Stomach (tissue), 4 donors: ENCODE measurements around the gene MYL11.

Experiments
- EP300 ChIP-seq: sonication (generic); formaldehyde crosslinking; IDR thresholded peaks from one replicate; pipeline ENCODE4 v1.6.1; 2017; ENCODE audit warnings: antibody characterized with exemption
- POLR2A ChIP-seq, 4 donors: fragments of 450-650 bp; IDR thresholded peaks; one replicate each; pipeline ENCODE4 v1.6.1; 2016; ENCODE audit warnings: antibody characterized with exemption in 4 of 4, control low read depth in 2 of 4, mild to moderate bottlenecking in 1 of 4, moderate library complexity in 1 of 4
- POLR2AphosphoS5 ChIP-seq, 3 donors: sonication (generic); formaldehyde crosslinking; IDR thresholded peaks; one replicate each; pipeline ENCODE4 v1.6.1; 2016; ENCODE audit warnings: antibody characterized with exemption in 3 of 3
- TF ChIP-seq, protein P1 (sequence below), 7 experiments: fragments of 450-650 bp in 4 of 7; fragments of 200-600 bp in 3 of 7; sonication (generic) in 3 of 7; IDR thresholded peaks; one replicate each; pipeline ENCODE4 v1.5.1; 2016 to 2019; ENCODE audit warnings: antibody characterized with exemption in 7 of 7, control low read depth in 2 of 7, mild to moderate bottlenecking in 1 of 7

DNA sequence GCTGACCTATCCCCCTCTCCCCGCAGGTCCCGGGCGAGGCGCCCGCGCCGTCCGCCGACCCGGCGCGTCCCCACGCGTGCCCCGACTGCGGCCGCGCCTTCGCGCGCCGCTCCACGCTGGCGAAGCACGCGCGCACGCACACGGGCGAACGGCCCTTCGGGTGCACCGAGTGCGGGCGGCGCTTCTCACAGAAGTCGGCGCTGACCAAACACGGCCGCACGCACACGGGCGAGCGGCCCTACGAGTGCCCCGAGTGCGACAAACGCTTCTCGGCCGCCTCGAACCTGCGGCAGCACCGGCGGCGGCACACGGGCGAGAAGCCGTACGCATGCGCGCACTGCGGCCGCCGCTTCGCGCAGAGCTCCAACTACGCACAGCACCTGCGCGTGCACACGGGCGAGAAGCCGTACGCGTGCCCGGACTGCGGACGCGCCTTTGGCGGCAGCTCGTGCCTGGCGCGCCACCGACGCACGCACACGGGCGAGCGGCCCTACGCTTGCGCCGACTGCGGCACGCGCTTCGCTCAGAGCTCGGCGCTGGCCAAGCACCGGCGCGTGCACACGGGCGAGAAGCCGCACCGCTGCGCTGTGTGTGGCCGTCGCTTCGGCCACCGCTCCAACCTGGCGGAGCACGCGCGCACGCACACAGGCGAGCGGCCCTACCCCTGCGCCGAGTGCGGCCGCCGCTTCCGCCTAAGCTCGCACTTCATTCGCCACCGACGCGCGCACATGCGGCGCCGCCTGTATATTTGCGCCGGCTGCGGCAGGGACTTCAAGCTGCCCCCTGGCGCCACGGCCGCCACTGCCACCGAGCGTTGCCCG, 43.1 kb downstream of the MYL11 start:
- TF ChIP-seq, protein P1, sequence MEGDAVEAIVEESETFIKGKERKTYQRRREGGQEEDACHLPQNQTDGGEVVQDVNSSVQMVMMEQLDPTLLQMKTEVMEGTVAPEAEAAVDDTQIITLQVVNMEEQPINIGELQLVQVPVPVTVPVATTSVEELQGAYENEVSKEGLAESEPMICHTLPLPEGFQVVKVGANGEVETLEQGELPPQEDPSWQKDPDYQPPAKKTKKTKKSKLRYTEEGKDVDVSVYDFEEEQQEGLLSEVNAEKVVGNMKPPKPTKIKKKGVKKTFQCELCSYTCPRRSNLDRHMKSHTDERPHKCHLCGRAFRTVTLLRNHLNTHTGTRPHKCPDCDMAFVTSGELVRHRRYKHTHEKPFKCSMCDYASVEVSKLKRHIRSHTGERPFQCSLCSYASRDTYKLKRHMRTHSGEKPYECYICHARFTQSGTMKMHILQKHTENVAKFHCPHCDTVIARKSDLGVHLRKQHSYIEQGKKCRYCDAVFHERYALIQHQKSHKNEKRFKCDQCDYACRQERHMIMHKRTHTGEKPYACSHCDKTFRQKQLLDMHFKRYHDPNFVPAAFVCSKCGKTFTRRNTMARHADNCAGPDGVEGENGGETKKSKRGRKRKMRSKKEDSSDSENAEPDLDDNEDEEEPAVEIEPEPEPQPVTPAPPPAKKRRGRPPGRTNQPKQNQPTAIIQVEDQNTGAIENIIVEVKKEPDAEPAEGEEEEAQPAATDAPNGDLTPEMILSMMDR (IDR thresholded peaks at IDR 0.05): peak in 1 of 7 experiments; percentile 39
- TF ChIP-seq POLR2A (IDR thresholded peaks at IDR 0.05) (no peak), EP300 (no peak), POLR2AphosphoS5 (IDR thresholded peaks at IDR 0.05) (peak; percentile 82 to 96 (median 82))
